Measurements from ENCODE around the gene CDH4. TPM values are rescaled to one million over a fixed set of nuclear protein-coding genes. Genes with fewer than 3 reads are reported as not detected.
A peak's percentile ranks its signal among the peaks of the same experiment; 100 is the strongest.

CDH4 gene
- total RNA-seq, 1 experiment from 2014 or later, result 0.12 TPM

GRCh38 chr20:61601853-61602252, 349.8 kb downstream of the CDH4 start:
- no peak for DNase-seq (ENCODE audit: low read depth)

GRCh38 chr20:61603715-61604114, 351.7 kb downstream of the CDH4 start:
- no peak for DNase-seq (ENCODE audit: low read depth)

GRCh38 chr20:61604549-61604948, 352.5 kb downstream of the CDH4 start:
- no peak for DNase-seq (ENCODE audit: low read depth)

GRCh38 chr20:61605283-61605682, 353.2 kb downstream of the CDH4 start:
- no peak for DNase-seq (ENCODE audit: low read depth)

- DNase-seq (ENCODE audit: low read depth), result no peak
Measured at GRCh38 chr20:61605862-61606557, 353.9 kb downstream of the CDH4 start.

GRCh38 chr20:61608275-61609085, 356.4 kb downstream of the CDH4 start:
- DNase-seq (ENCODE audit: low read depth), result peak; percentile 30

- no peak for DNase-seq (ENCODE audit: low read depth)
Measured at GRCh38 chr20:61609461-61609860, 357.4 kb downstream of the CDH4 start.

- DNase-seq (ENCODE audit: low read depth), result no peak
Measured at GRCh38 chr20:61611401-61612180, 359.5 kb downstream of the CDH4 start.

- DNase-seq (ENCODE audit: low read depth), result no peak
Measured at GRCh38 chr20:61613917-61614705, 362.1 kb downstream of the CDH4 start.

- no peak for DNase-seq (ENCODE audit: low read depth)
Measured at GRCh38 chr20:61614706-61615100, 362.6 kb downstream of the CDH4 start.

GRCh38 chr20:61615806-61616205, 363.7 kb downstream of the CDH4 start:
- DNase-seq (ENCODE audit: low read depth), result no peak

GRCh38 chr20:61619751-61620150, 367.7 kb downstream of the CDH4 start:
- no peak for DNase-seq (ENCODE audit: low read depth)

- no peak for DNase-seq (ENCODE audit: low read depth)
Measured at GRCh38 chr20:61620174-61620573, 368.1 kb downstream of the CDH4 start.

- no peak for DNase-seq (ENCODE audit: low read depth)
Measured at GRCh38 chr20:61621035-61621730, 369.1 kb downstream of the CDH4 start.

GRCh38 chr20:61621852-61622251, 369.8 kb downstream of the CDH4 start:
- no peak for DNase-seq (ENCODE audit: low read depth)

GRCh38 chr20:61623451-61623850, 371.4 kb downstream of the CDH4 start:
- no peak for DNase-seq (ENCODE audit: low read depth)

GRCh38 chr20:61625246-61625645, 373.2 kb downstream of the CDH4 start:
- DNase-seq (ENCODE audit: low read depth), result no peak

GRCh38 chr20:61626412-61626811, 374.4 kb downstream of the CDH4 start:
- DNase-seq (ENCODE audit: low read depth), result no peak

GRCh38 chr20:61627791-61628415, 375.8 kb downstream of the CDH4 start:
- DNase-seq (ENCODE audit: low read depth), result no peak

GRCh38 chr20:61628480-61628879, 376.4 kb downstream of the CDH4 start:
- no peak for DNase-seq (ENCODE audit: low read depth)

Measured in RPMI7951 (cell line).